Measurements from ENCODE around the gene VPS13C. TPM values are rescaled to one million over a fixed set of nuclear protein-coding genes. Genes with fewer than 3 reads are reported as not detected.
A peak's percentile ranks its signal among the peaks of the same experiment; 100 is the strongest.

The VPS13C gene
- total and polyA plus RNA-seq, 12 donors: 18.9 to 114 (median 55.2) TPM

DNA sequence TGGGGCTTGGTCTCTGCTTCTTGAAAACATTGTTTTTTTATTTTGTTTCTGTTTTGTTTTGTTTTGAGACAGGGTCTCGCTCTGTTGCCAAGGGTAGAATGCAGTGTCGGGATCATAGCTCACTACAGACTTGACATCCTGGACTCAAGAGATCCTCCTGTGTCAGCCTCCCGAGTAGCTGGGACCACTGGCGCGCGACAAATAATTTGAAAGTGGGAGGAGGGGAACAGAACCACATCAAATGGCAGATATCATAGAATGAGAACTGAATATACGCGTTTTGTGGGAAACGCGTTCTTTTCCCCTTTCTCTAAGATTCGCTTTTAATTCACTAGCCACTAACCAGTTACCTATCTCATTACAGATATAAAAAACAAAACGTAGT, 641 bp upstream of the VPS13C start:
- Histone ChIP-seq H3K27me3 (no peaks in the 10 kb centered on the region), H3K4me3 (peak overlapping the region; percentile 3 to 98 (median 52)), H3K36me3 (replicated peaks in 1 of 2) (no peaks in the 10 kb centered on the region), H3K27ac (peak overlapping the region; percentile 36 to 98 (median 90)), H3K9me3 (replicated peaks in 1 of 3) (no peaks in the 10 kb centered on the region), H3K4me1 (replicated peaks in 1 of 2) (peaks cover 0 to 20% of the 10 kb centered on the region in 2 donors)
- no peak for DNase-seq
- TF ChIP-seq POLR2A (IDR thresholded peaks at IDR 0.05): no peak
- TF ChIP-seq, protein P1, sequence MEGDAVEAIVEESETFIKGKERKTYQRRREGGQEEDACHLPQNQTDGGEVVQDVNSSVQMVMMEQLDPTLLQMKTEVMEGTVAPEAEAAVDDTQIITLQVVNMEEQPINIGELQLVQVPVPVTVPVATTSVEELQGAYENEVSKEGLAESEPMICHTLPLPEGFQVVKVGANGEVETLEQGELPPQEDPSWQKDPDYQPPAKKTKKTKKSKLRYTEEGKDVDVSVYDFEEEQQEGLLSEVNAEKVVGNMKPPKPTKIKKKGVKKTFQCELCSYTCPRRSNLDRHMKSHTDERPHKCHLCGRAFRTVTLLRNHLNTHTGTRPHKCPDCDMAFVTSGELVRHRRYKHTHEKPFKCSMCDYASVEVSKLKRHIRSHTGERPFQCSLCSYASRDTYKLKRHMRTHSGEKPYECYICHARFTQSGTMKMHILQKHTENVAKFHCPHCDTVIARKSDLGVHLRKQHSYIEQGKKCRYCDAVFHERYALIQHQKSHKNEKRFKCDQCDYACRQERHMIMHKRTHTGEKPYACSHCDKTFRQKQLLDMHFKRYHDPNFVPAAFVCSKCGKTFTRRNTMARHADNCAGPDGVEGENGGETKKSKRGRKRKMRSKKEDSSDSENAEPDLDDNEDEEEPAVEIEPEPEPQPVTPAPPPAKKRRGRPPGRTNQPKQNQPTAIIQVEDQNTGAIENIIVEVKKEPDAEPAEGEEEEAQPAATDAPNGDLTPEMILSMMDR (IDR thresholded peaks at IDR 0.05): no peak
- intact Hi-C loops (cut with DNase I): loop anchor here in 1 of 2 donors (10.0 kb wide), 2 partner anchors 186 to 244 kb away; no protein-coding TSS in a partner anchor
- WGBS, 4 donors: 6 to 12% (median 9%) methylated on average over 12 of the region's 12 CpGs

DNA sequence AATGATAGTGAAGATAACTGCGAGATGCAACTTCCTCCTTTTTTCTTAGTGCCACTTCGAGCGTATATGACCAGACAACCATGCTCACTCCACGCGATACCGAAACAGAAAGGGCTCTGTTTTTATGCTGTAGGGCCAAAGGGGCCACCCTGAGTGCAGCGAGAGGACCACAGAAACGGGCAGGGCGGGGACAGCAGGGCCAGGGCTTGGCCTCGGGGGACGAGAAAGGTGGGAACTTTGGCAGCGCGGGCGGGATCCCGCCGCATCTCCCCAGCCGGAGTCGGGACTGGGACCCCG, 483 bp downstream of the VPS13C start:
- Histone ChIP-seq H3K4me1 (replicated peaks in 1 of 2) (peaks cover 2 to 20% of the 10 kb centered on the region in 2 donors), H3K36me3 (replicated peaks in 1 of 2) (no peaks in the 10 kb centered on the region), H3K27ac (peak overlapping the region; percentile 87 to 98 (median 90)), H3K4me3 (peak overlapping the region; percentile 3 to 98 (median 84)), H3K9me3 (replicated peaks in 1 of 3) (no peaks in the 10 kb centered on the region), H3K27me3 (no peaks in the 10 kb centered on the region)
- TF ChIP-seq, protein P1 (IDR thresholded peaks at IDR 0.05): no peak
- TF ChIP-seq POLR2A (IDR thresholded peaks at IDR 0.05): no peak
- 0 to 1% (median 1%) methylated on average over 11 to 19 of the region's 19 CpGs for WGBS, 4 donors
- peak; percentile 56 to 78 (median 65) for DNase-seq
- intact Hi-C loops (cut with DNase I): loop anchor here in 1 of 2 donors (10.0 kb wide), 2 partner anchors 185 to 245 kb away; no protein-coding TSS in a partner anchor

DNA sequence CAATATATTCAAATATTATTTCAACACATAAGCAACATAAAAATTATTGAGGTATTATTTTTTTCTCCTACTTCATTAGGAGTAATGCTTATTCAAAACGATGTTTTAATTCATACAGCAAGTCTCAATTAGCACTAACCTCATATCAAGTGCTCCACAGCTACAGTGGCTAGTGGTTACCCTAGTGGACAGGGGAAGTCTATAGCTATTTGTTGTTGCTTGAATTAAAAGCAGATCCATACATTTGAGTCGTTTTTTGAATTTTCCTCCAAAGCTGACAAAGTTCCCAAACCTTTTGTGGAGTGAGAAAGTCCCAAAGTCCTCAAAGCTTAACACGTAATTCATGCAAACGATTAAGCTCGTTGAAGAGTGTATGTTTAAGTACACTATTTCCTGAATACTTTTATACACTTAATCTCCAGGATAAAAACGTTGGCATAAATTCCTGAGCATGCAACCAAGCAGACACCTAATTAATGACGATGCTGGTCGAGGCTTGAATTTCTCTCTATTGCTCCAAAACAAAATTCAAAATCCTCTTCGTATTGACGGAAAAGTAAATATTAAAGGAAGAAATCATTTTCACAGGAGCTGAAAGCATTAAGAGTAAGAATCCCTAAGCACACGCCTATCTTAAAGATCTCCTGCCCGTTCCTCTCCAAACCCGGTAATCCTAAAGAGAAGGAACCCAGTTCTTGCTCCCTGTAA, 985 bp downstream of the VPS13C start:
- H3K27ac ChIP-seq: peak overlapping the region; percentile 87 to 98 (median 90)
- peaks cover 4 to 22% of the 10 kb centered on the region in 2 donors for H3K4me1 ChIP-seq (replicated peaks in 1 of 2)
- TF ChIP-seq, protein P1 (IDR thresholded peaks at IDR 0.05): peak in 1 of 6 experiments; percentile 13
- no peak for TF ChIP-seq POLR2A (IDR thresholded peaks at IDR 0.05)
- DNase-seq: no peak
- no peaks in the 10 kb centered on the region for H3K27me3 ChIP-seq
- no peaks in the 10 kb centered on the region for H3K36me3 ChIP-seq (replicated peaks in 1 of 2)
- H3K9me3 ChIP-seq (replicated peaks in 1 of 3): no peaks in the 10 kb centered on the region
- 5 to 9% (median 7%) methylated on average over 13 of the region's 13 CpGs for WGBS, 4 donors
- intact Hi-C loops (cut with DNase I): no loop called here
- H3K4me3 ChIP-seq: peak overlapping the region; percentile 3 to 98 (median 84)

DNA sequence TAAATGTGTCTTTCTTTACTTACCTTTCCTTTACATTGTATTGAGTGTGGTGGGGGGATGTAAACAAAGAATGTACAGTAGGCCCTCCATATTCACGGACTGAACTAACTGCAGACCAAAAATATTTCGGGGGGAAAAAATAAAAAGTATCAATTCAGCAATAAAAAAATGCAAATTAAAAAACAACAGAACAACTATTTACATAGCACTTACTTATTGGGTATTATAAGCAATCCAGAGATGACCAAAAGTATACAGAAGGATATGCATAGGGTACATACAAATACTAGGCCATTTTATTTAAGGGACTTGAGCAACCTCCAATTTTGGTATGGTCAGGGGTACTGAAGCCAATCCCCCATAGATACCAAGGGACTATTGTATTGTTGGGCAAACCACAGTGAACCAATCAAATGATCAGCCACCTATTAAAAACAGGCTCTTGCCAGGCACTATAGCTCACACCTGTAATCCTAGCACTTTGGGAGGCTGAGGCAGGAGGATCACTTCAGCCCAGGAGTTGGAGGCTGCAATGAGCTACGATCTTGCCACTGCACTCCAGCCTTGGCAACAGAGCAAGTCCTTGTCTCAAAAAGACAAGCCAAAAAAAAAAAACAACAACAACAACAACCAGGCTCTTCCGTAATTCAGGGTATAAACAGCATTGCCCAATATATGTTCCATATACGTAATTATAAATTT, 1.8 kb downstream of the VPS13C start:
- Histone ChIP-seq H3K27me3 (no peaks in the 10 kb centered on the region), H3K36me3 (replicated peaks in 1 of 2) (no peaks in the 10 kb centered on the region), H3K4me3 (peak overlapping the region in 1 of 4 donors; percentile 98), H3K4me1 (replicated peaks in 1 of 2) (peaks cover 10 to 29% of the 10 kb centered on the region in 2 donors), H3K9me3 (replicated peaks in 1 of 3) (no peaks in the 10 kb centered on the region), H3K27ac (no peak overlapping the region)
- intact Hi-C loops (cut with DNase I): no loop called here
- DNase-seq: no peak
- TF ChIP-seq, protein P1 (IDR thresholded peaks at IDR 0.05): no peak
- TF ChIP-seq POLR2A (IDR thresholded peaks at IDR 0.05): no peak
- 81 to 89% (median 87%) methylated on average over 5 of the region's 5 CpGs for WGBS, 4 donors
